HG02938 (cell line): ENCODE data around the gene AGBL3.

Source experiments
- ATAC-seq: cut with Tn5 transposase; IDR thresholded peaks from one replicate; pipeline ENCODE4 v1.9.1; 2021; ENCODE audit warnings: mild to moderate bottlenecking, moderate library complexity; ENCODE audit not compliant: unreplicated experiment

Gene AGBL3

DNA sequence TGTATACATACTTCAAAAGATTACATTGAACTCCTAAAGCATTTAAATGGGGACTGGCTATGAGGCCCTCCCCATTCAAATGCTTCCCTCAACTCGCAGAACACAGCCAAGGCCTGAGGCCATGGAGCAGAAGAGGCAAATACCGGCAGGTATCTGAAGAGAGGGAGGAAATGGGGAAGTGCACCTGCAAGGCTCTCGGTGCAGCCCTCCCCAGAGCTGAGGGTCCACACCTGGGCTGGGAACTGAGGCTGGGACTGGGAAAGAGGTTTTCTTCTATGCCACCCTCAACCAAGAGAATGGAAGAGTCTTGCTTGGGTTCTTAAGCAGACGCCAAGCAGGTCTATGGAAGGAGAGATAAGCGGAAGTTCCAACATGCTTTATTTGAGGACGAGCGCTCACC lies 197.2 kb downstream of the AGBL3 start:
- no peak for ATAC-seq

DNA sequence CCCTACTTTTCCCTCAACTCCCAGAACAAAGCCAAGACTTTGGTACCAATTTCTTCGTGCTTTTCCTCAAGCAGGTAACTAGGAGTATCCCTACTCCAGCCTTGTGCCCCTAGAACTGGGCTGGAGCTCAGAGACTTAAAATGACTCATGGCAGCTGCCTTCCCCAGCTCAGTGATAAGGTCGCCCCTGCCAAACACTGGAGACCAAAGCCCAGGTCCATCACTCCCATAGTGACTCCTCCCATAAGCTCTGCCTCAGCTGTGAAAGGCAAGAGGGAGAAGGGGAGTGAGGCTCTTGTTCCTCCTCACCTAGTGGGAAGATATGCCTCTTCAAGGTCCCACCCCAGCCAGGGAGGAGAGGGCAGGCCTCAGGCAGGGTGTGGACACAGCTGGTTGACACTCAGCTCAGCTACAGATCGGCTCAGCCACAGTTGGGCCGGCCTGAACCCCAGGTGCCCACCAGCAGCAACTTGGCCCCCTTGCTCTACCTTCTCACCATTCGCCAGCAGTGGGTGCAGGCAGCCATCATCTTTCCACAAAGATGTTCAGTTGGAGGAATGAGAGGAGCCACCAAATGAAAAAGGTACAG lies 198.0 kb downstream of the AGBL3 start:
- no peak for ATAC-seq
